Measurements from ENCODE around the gene SAV1.
"Not testable (repeated sequence)": the region's sequence is repeated elsewhere in the genome, so short reads cannot be mapped to it uniquely, and the experiment has no call there.

Gene SAV1
- total RNA-seq, result 13.4 to 26.9 (median 18.5) reads per million in 9 experiments

DNA sequence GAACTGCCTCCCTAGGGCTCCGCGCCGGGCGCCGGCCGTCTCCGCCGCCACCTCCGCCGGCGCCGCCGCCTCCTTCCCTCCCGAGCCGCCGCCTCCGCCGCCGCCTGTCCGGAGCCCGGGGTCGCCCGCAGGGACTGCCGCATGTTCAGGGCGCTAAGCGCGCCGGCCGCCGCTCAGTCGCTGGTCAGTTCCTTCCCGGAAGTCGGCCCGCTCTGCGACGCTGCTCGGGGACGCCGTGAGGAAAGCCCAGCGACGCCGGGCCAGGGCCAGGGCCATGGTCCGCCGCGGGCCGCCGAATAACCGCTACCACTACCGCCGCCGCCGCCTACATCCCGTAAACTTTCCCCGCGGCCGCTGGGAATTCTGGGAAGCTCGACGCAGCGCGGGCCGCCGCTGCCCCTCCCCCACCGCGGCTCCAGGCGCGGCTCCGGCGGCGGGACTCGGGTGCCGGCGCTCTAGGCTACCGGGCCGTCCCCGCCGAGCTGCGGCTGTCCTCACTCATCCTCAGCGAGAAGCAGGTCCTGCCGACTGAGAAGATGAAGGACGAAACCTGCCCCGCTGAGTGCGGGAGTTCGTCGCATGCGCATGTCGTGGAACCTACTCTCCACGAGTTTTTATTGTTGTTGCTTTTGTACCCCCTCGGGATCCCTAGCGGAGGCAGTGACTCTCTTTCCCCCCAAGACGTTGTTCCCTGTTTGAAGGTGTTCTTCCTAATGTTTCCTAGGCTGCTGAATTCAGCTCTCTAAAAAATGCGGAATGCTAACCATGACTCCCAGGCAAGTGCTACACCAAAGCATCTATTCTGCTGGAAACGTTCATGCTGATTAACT, at the start of gene SAV1:
SAV1 (minus strand) TSS at position 311 of the 830 bp plus-strand sequence. CDS start 339 bp downstream, outside the sequence.
- H3K27ac Mint-ChIP-seq, result no peak within 1 kb of the TSS
- no peaks in the 10 kb centered on the region for H3K36me3 Mint-ChIP-seq (ENCODE audit: insufficient read depth)
- no peaks in the 10 kb centered on the region for H3K9me3 Mint-ChIP-seq
- H3K27me3 Mint-ChIP-seq, result no peaks in the 10 kb centered on the region
- no peak within 1 kb of the TSS for H3K4me3 Mint-ChIP-seq
- DNase-seq (peak; percentile 20 to 39 (median 34)), ATAC-seq (replicated peaks) (peak; percentile 63)
- H3K4me1 Mint-ChIP-seq (ENCODE audit: low read depth in 2 of 2), result peaks cover 3 to 20% of the 10 kb centered on the region in 2 donors

DNA sequence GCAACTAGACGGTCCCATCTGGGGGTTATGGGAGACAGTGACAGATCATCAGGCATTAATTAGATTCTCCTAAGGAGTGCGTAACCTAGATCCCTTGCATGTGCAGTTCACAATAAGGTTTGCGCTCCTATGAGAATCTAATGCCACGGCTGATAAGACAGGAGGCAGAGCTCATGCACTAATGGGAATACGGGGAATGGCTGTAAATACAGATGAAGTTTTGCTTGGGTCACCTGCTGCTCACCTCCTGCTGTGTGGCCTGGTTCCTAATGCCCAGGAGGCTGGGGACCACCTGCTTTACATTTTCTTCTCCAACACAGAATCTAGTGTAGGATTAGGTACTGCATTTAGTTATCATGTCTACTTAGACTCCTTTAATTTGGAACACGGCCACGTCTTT, 49.7 kb upstream of the SAV1 start:
- H3K27me3 Mint-ChIP-seq, result no peaks in the 10 kb centered on the region
- no peak overlapping the region for H3K27ac Mint-ChIP-seq
- no peak overlapping the region for H3K4me3 Mint-ChIP-seq
- no peaks in the 10 kb centered on the region for H3K4me1 Mint-ChIP-seq (ENCODE audit: low read depth in 2 of 2)
- ATAC-seq (replicated peaks), result no peak
- H3K36me3 Mint-ChIP-seq (ENCODE audit: insufficient read depth), result peaks cover 19% of the 10 kb centered on the region
- H3K9me3 Mint-ChIP-seq, result no peaks in the 10 kb centered on the region
- no peak for DNase-seq

DNA sequence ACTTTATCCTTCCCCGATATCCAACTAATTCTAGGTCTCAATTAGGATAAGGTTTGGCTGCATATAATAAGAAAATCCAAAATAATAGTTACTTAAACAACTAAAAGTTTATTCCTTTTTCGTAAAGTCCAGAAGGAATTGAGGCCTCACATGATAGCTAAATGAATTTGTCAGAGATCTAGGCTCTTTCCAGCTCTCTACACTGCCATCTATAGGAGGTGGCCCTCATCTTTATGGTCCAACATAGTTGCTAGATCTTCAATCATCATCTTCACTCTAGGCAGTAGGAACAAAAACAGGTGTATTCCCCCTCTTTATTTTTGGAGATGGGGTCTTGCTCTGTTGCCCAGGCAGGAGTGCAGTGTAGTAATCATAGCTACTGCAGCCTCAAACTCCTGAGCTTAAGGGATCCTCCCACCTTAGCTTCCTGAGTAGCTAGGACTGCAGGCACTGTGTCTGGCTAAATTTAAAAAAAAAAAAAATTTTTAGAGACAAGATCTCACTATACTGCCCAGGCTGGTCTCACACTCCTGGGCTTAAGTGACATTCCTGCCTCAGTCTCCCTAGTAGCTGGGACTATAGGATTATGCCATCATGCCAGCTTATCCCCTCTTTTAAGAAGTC, 46.5 kb upstream of the SAV1 start:
- Mint-ChIP-seq H3K4me3 (no peak overlapping the region), H3K27ac (no peak overlapping the region), H3K9me3 (no peaks in the 10 kb centered on the region), H3K36me3 (ENCODE audit: insufficient read depth) (no peaks in the 10 kb centered on the region), H3K27me3 (no peaks in the 10 kb centered on the region), H3K4me1 (ENCODE audit: low read depth in 2 of 2) (no peaks in the 10 kb centered on the region)
- ATAC-seq (replicated peaks), result no peak
- DNase-seq, result no peak

DNA sequence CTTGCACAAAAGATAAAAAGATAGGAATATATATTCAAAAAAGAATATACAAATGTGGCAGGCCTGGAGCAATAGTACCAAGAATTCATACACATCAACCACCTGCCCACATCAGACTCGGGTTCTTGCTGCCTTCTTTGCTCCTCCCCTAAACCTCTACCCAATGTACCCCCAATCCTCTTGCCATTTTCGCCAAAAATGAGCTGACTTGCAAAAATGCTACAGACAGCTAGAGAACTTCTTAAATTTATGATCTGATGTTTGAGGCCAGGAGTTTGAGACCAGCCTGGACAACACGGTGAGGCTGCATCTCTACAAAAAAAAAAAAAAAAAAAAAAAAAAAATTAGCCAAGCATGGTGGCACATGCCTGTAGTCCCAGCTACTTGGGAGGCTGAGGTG, 42.9 kb upstream of the SAV1 start:
- H3K27ac Mint-ChIP-seq, result no peak overlapping the region
- H3K27me3 Mint-ChIP-seq, result no peaks in the 10 kb centered on the region
- no peaks in the 10 kb centered on the region for H3K4me1 Mint-ChIP-seq (ENCODE audit: low read depth in 2 of 2)
- DNase-seq (no peak), ATAC-seq (replicated peaks) (no peak)
- H3K9me3 Mint-ChIP-seq, result no peaks in the 10 kb centered on the region
- no peaks in the 10 kb centered on the region for H3K36me3 Mint-ChIP-seq (ENCODE audit: insufficient read depth)
- no peak overlapping the region for H3K4me3 Mint-ChIP-seq

DNA sequence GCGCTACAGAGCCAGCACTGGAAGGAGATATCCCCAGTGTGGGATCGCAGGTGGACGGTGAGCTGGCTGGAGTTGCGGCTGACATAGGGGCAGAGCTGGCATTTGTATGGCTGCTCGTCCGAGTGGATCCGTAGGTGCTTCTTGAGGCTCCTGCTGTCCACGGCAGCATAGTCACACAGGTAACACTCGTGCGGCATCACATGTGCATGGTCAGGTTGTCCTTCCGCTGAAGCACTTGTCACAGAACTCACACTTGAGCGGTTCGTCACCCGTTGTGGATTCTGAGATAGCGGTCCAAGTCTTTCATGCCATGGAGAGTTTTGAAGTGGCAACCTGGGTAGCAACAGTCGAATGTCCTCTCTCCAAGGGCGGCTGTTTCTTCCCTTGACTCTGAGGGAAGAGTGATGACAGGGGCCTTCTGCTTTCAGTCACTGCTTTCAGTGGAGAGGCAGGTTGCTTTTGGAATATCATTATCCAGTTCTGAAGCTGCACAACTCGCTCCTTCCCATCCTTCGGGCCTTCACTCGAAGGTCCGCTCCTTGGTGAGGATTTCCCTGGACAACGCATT, 37.0 kb upstream of the SAV1 start:
- DNase-seq (no peak), ATAC-seq (replicated peaks) (no peak)
- Mint-ChIP-seq H3K27me3 (peaks cover 28 to 37% of the 10 kb centered on the region in 2 donors), H3K27ac (no peak overlapping the region), H3K4me1 (ENCODE audit: low read depth in 2 of 2) (no peaks in the 10 kb centered on the region), H3K4me3 (no peak overlapping the region), H3K36me3 (ENCODE audit: insufficient read depth) (no peaks in the 10 kb centered on the region), H3K9me3 (no peaks in the 10 kb centered on the region)

DNA sequence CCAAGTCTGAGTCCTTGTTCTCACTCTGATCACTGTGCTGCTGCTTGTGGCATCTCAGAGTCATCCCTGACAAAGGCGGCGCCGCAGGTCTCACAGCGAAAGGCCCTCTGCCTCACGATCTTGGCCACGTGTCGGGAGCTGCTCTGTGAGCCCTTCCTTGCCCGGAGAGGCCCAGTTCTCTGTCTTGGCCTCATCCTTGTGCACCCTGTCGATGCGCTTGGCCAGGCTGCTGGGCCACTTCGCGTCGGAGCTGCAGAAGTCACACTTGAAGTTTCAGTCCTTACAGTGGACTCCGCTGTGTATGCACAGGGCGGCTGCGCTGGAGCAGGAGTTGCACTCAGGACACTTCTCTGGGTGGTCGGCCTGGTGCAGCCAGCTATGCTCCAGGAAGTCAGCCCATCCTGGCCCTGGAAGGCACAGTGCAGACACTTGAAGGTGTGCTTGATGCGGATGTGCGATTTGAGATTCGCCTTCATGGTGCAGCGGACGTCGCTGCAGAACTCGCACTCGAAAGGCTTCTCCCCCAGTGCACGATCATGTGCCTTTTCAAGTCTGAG, 36.4 kb upstream of the SAV1 start:
- Mint-ChIP-seq H3K27ac (no peak overlapping the region), H3K4me1 (ENCODE audit: low read depth in 2 of 2) (no peaks in the 10 kb centered on the region), H3K4me3 (no peak overlapping the region), H3K36me3 (ENCODE audit: insufficient read depth) (no peaks in the 10 kb centered on the region), H3K27me3 (peaks cover 34 to 43% of the 10 kb centered on the region in 2 donors), H3K9me3 (no peaks in the 10 kb centered on the region)
- ATAC-seq (replicated peaks), result no peak
- no peak for DNase-seq

DNA sequence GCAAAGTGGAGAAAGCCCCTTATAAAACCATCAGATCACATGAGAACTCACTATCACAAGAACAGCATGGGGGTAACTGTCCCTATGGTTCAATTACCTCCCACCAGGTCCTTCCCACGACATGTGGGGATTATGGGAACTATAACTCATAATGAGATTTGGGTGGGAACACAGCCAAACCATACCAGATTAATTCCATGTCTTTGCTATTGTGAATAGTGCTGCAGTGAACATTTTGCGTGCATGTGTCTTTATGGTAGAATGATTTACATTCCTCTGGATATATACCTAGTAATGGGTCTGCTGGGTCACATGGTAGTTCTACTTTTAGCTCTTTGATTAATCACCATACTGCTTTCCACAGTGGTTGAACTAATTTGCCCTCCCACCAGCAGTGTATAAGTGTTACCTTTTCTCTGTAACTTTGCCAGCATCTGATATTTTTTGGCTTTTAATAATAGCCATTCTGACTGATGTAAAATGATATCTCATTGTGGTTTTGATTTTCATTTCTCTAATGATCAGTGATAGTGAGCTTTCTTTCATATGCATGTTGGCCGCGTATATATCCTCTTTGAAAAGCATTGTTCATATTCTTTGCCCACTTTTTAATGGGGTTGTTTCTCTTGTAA, 29.7 kb upstream of the SAV1 start:
- no peak overlapping the region for H3K4me3 Mint-ChIP-seq
- ATAC-seq (replicated peaks), result no peak

DNA sequence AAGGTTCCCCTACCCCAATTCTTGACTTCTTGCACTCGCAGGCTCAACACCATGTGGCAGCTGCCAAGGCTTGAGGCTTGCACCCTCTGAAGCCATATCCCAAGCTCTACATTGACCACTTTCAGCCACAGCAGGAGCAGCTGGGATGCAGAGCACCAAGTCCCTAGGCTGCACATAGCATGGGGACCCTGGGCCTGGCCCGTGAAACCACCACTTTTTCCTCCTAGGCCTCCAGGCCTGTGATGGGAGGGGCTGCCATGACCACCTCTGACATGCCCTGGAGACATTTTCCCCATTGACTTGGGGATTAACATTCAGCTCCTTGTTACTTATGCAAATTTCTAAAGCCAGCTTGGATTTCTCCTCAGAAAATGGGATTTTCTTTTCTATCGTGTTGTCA, 26.2 kb upstream of the SAV1 start:
- H3K27ac Mint-ChIP-seq; H3K4me3 Mint-ChIP-seq; ATAC-seq (replicated peaks); H3K4me1 Mint-ChIP-seq (ENCODE audit: low read depth in 2 of 2); DNase-seq; H3K36me3 Mint-ChIP-seq (ENCODE audit: insufficient read depth); H3K9me3 Mint-ChIP-seq: not testable (repeated sequence)
- peaks cover 9 to 33% of the 10 kb centered on the region in 2 donors for H3K27me3 Mint-ChIP-seq

More for the DNA sequence above, 29.7 kb upstream of the SAV1 start:
- Mint-ChIP-seq H3K27me3 (peaks cover 37 to 64% of the 10 kb centered on the region in 2 donors), H3K4me1 (ENCODE audit: low read depth in 2 of 2) (no peaks in the 10 kb centered on the region), H3K27ac (no peak overlapping the region), H3K36me3 (ENCODE audit: insufficient read depth) (no peaks in the 10 kb centered on the region), H3K9me3 (no peaks in the 10 kb centered on the region)
- no peak for DNase-seq

DNA sequence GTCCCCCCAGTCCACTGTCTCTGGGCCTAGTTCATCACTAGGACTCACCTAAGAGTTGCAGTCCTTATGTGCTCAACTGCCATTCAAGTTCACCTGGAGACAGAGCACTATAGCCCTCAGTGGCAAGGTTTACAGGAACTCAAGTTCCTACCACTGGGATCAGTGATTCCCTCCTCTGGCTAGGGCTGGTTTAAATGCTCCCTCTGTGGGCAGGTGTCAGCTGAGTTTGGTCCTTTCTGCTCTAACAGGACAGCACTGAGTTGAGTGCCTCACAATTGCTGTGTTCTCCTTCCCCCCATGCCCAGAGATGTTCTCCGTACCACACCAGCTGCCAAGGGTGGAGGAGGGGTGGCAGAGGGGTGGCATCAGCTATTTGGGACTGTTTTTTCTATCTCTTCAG, 20.8 kb upstream of the SAV1 start:
- H3K36me3 Mint-ChIP-seq (ENCODE audit: insufficient read depth), result no peaks in the 10 kb centered on the region
- no peak overlapping the region for H3K4me3 Mint-ChIP-seq
- H3K27ac Mint-ChIP-seq, result no peak overlapping the region
- peaks cover 7 to 16% of the 10 kb centered on the region in 2 donors for H3K27me3 Mint-ChIP-seq
- no peak for ATAC-seq (replicated peaks)
- no peak for DNase-seq
- H3K9me3 Mint-ChIP-seq, result peaks cover 0 to 6% of the 10 kb centered on the region in 2 donors
- H3K4me1 Mint-ChIP-seq (ENCODE audit: low read depth in 2 of 2), result no peaks in the 10 kb centered on the region

DNA sequence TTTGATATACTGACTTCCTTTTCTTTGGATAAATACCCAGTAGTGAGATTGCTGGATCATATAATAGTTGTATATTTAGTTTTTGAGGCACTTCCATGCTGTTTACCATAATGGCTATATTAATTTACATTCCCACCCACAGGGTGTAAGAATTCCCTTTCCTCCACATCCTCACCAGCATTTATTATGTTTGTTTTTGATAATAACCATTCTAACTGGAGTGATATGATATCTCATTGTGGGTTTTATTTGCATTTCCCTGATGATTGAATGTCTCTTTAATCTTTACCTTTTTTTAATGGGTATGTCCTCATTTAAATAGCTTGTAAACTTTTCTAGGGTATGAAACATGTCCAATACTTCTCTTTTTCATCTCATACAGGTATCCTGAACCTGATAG, 11.6 kb upstream of the SAV1 start:
- H3K9me3 Mint-ChIP-seq, result no peaks in the 10 kb centered on the region
- peaks cover 0 to 4% of the 10 kb centered on the region in 2 donors for H3K4me1 Mint-ChIP-seq (ENCODE audit: low read depth in 2 of 2)
- no peak overlapping the region for H3K27ac Mint-ChIP-seq
- no peaks in the 10 kb centered on the region for H3K36me3 Mint-ChIP-seq (ENCODE audit: insufficient read depth)
- no peak overlapping the region for H3K4me3 Mint-ChIP-seq
- ATAC-seq (replicated peaks) (no peak), DNase-seq (no peak)
- H3K27me3 Mint-ChIP-seq, result no peaks in the 10 kb centered on the region

DNA sequence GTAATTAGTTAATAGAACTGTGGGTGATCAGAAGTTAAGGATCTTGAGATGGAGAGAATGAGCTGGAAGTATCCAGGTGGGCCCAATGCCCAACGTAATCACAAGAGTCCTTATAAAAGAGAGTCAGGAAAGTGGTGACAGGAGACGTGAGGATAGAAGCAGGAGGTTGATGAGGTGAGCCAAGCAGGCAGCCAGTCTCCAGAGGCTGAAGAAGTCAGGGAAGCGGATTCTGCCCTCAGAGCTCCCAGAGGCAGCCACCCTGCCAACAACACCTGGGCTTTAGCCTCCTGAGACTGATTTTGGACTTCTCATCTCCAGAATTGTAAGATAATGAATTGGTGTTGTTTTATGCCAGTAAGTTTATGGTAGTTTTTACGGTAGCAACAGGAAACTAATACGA, 10.1 kb upstream of the SAV1 start:
- Mint-ChIP-seq H3K4me3 (no peak overlapping the region), H3K27ac (no peak overlapping the region), H3K4me1 (ENCODE audit: low read depth in 2 of 2) (peaks cover 0 to 4% of the 10 kb centered on the region in 2 donors), H3K36me3 (ENCODE audit: insufficient read depth) (no peaks in the 10 kb centered on the region), H3K27me3 (no peaks in the 10 kb centered on the region), H3K9me3 (no peaks in the 10 kb centered on the region)
- ATAC-seq (replicated peaks) (no peak), DNase-seq (no peak)

DNA sequence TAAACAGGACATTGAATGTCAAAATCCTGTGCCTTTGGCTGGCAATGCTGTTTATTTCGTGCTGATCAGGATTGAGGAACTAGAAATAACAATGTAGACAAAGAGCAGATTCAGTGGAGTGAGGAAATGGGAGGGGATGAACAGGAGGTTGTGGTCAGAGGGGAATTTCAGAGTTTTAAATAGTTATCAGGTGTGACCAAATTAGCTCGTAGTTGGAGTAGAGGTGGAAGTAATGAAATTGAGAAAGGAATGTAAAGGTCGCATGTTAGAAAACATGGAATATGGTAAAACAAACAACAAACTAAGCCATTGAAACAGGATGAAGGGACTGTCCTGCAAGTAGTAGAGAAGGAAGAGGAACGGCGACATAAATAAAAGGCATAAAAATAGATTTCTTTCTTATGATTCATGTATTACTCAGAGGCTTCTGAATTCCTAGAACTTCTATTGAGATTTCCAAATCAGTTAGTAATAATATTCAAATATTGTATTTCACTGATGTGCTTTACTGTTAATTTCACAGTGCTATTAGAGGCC, 9.5 kb upstream of the SAV1 start:
- H3K9me3 Mint-ChIP-seq, result no peaks in the 10 kb centered on the region
- no peak for DNase-seq
- ATAC-seq (replicated peaks), result no peak
- H3K4me1 Mint-ChIP-seq (ENCODE audit: low read depth in 2 of 2), result peaks cover 0 to 4% of the 10 kb centered on the region in 2 donors
- H3K36me3 Mint-ChIP-seq (ENCODE audit: insufficient read depth), result no peaks in the 10 kb centered on the region
- no peaks in the 10 kb centered on the region for H3K27me3 Mint-ChIP-seq
- peak overlapping the region in 1 of 2 donors; percentile 0 for H3K27ac Mint-ChIP-seq
- H3K4me3 Mint-ChIP-seq, result no peak overlapping the region
